MG63 (cell line): ENCODE data around the gene KLHL30. TPM values are rescaled to one million over a fixed set of nuclear protein-coding genes. Genes with fewer than 3 reads are reported as not detected.

Experiments used
- DNase-seq: peaks from one replicate; pipeline ENCODE4 v3.0.0-alpha.2; 2020
- H3K27me3 ChIP-seq: fragments of 250-450 bp; sonication (Bioruptor Pico); 2 replicates; pipeline ENCODE4 v1.5.1; 2020; ENCODE audit warnings: mild to moderate bottlenecking, moderate library complexity
- H3K36me3 ChIP-seq: fragments of 250-450 bp; sonication (Bioruptor Pico); 2 replicates; pipeline ENCODE4 v1.5.1; 2020; ENCODE audit warnings: mild to moderate bottlenecking, moderate library complexity
- H3K4me3 ChIP-seq: fragments of 250-450 bp; sonication (Bioruptor Pico); 2 replicates; pipeline ENCODE4 v1.5.1; 2020; ENCODE audit warnings: mild to moderate bottlenecking, moderate library complexity
- H3K9me3 ChIP-seq: fragments of 250-450 bp; sonication (Bioruptor Pico); 2 replicates; pipeline ENCODE4 v1.5.1; 2020; ENCODE audit warnings: mild to moderate bottlenecking, moderate library complexity
- total RNA-seq: library from RNA; depleted of rRNA; stranded (reverse); fragments of >200 nt; shearing (Covaris generic); gene quantifications from 2 replicates; pipeline ENCODE4 v1.2.3, GENCODE V29; 2014; ENCODE audit warnings: low replicate concordance

The KLHL30 gene
- total RNA-seq, 1 experiment from 2014 or later, result not detected

- Histone ChIP-seq H3K4me3 (no peak overlapping the region), H3K27me3 (no peaks in the 10 kb centered on the region), H3K9me3 (peaks cover 4% of the 10 kb centered on the region), H3K36me3 (no peaks in the 10 kb centered on the region)
- DNase-seq, result no peak
These were observed 12.1 kb upstream of the KLHL30 start for GRCh38 chr2:238126338-238126737.

GRCh38 chr2:238126775-238127164 lies 11.7 kb upstream of the KLHL30 start:
- no peak for DNase-seq
- Histone ChIP-seq H3K4me3 (no peak overlapping the region), H3K27me3 (no peaks in the 10 kb centered on the region), H3K9me3 (peaks cover 4% of the 10 kb centered on the region), H3K36me3 (no peaks in the 10 kb centered on the region)

- Histone ChIP-seq H3K4me3 (no peak overlapping the region), H3K9me3 (peaks cover 4% of the 10 kb centered on the region), H3K36me3 (no peaks in the 10 kb centered on the region), H3K27me3 (no peaks in the 10 kb centered on the region)
- DNase-seq, result no peak
These were observed 11.1 kb upstream of the KLHL30 start for GRCh38 chr2:238127165-238128060.

- no peak overlapping the region for H3K4me3 ChIP-seq
- no peaks in the 10 kb centered on the region for H3K27me3 ChIP-seq
- DNase-seq, result no peak
- no peaks in the 10 kb centered on the region for H3K36me3 ChIP-seq
- peaks cover 4% of the 10 kb centered on the region for H3K9me3 ChIP-seq
These were observed 10.4 kb upstream of the KLHL30 start for GRCh38 chr2:238128061-238128440.

GRCh38 chr2:238128534-238129001 lies 9.9 kb upstream of the KLHL30 start:
- Histone ChIP-seq H3K36me3 (no peaks in the 10 kb centered on the region), H3K9me3 (peaks cover 4% of the 10 kb centered on the region), H3K27me3 (no peaks in the 10 kb centered on the region), H3K4me3 (no peak overlapping the region)
- no peak for DNase-seq

GRCh38 chr2:238129166-238130010 lies 9.1 kb upstream of the KLHL30 start:
- Histone ChIP-seq H3K4me3 (no peak overlapping the region), H3K27me3 (no peaks in the 10 kb centered on the region), H3K9me3 (peaks cover 4% of the 10 kb centered on the region), H3K36me3 (no peaks in the 10 kb centered on the region)
- DNase-seq, result no peak

GRCh38 chr2:238130111-238130695 lies 8.3 kb upstream of the KLHL30 start:
- no peak for DNase-seq
- Histone ChIP-seq H3K4me3 (no peak overlapping the region), H3K27me3 (no peaks in the 10 kb centered on the region), H3K36me3 (no peaks in the 10 kb centered on the region), H3K9me3 (peaks cover 4% of the 10 kb centered on the region)

- Histone ChIP-seq H3K27me3 (no peaks in the 10 kb centered on the region), H3K9me3 (peaks cover 4% of the 10 kb centered on the region), H3K4me3 (no peak overlapping the region), H3K36me3 (no peaks in the 10 kb centered on the region)
- no peak for DNase-seq
These were observed 7.5 kb upstream of the KLHL30 start for GRCh38 chr2:238130696-238131628.

GRCh38 chr2:238131761-238132462 lies 6.6 kb upstream of the KLHL30 start:
- DNase-seq, result no peak
- Histone ChIP-seq H3K9me3 (no peaks in the 10 kb centered on the region), H3K4me3 (no peak overlapping the region)

GRCh38 chr2:238132463-238133450 lies 5.7 kb upstream of the KLHL30 start:
- H3K4me3 ChIP-seq, result no peak overlapping the region
- H3K9me3 ChIP-seq, result no peaks in the 10 kb centered on the region
- H3K27me3 ChIP-seq, result no peaks in the 10 kb centered on the region
- H3K36me3 ChIP-seq, result no peaks in the 10 kb centered on the region
- no peak for DNase-seq

More at GRCh38 chr2:238131761-238132462, 6.6 kb upstream of the KLHL30 start:
- no peaks in the 10 kb centered on the region for H3K27me3 ChIP-seq
- no peaks in the 10 kb centered on the region for H3K36me3 ChIP-seq

- no peaks in the 10 kb centered on the region for H3K27me3 ChIP-seq
- H3K9me3 ChIP-seq, result no peaks in the 10 kb centered on the region
- no peak overlapping the region for H3K4me3 ChIP-seq
- no peaks in the 10 kb centered on the region for H3K36me3 ChIP-seq
- DNase-seq, result no peak
These were observed 4.7 kb upstream of the KLHL30 start for GRCh38 chr2:238133499-238134392.

GRCh38 chr2:238134393-238134785 lies 4.1 kb upstream of the KLHL30 start:
- no peaks in the 10 kb centered on the region for H3K9me3 ChIP-seq
- no peak for DNase-seq
- H3K4me3 ChIP-seq, result no peak overlapping the region
- H3K36me3 ChIP-seq, result no peaks in the 10 kb centered on the region
- H3K27me3 ChIP-seq, result no peaks in the 10 kb centered on the region

GRCh38 chr2:238135601-238136150 lies 2.8 kb upstream of the KLHL30 start:
- no peaks in the 10 kb centered on the region for H3K36me3 ChIP-seq
- no peaks in the 10 kb centered on the region for H3K9me3 ChIP-seq
- DNase-seq, result no peak
- H3K4me3 ChIP-seq, result no peak overlapping the region
- H3K27me3 ChIP-seq, result no peaks in the 10 kb centered on the region
